Caco-2 (cell line): ENCODE data around the gene NUMBL. TPM values are rescaled to one million over a fixed set of nuclear protein-coding genes. Genes with fewer than 3 reads are reported as not detected.
A peak's percentile ranks its signal among the peaks of the same experiment; 100 is the strongest.

Source experiments
- BruUV-seq: library from RNA; stranded (reverse); fragments of 400-500 nt; replicated peaks from 2 replicates; lab custom pipeline; 2021; lab: Mats Ljungman, UMichigan
- CTCF ChIA-PET: fragments of 300-600 bp; sonication (Branson Sonifier 250); formaldehyde crosslinking; loops from one replicate; lab custom pipeline; 2022; ENCODE audit warnings: antibody characterized with exemption; lab: Charles Lee
- POLR2A ChIA-PET: fragments of 300-600 bp; sonication (Branson Sonifier 250); formaldehyde crosslinking; loops from one replicate; lab custom pipeline; 2022; ENCODE audit warnings: antibody characterized with exemption; lab: Charles Lee
- DNase-seq, 2 experiments: peaks; one replicate each; pipeline versions ENCODE4 v3.0.0 to v3.0.0-alpha.2; 2020 to 2022
- H3K27me3 ChIP-seq: replicated peaks from 2 replicates; pipeline ENCODE4 v1.6.0; 2011; ENCODE audit warnings: low read length; ENCODE audit not compliant: control insufficient read depth, insufficient read depth
- H3K36me3 ChIP-seq: 2 replicates; pipeline ENCODE4 v1.5.1; 2011; ENCODE audit warnings: low read length; ENCODE audit not compliant: control insufficient read depth, insufficient read depth
- H3K4me1 ChIP-seq: fragments of 250-450 bp; sonication (Bioruptor Pico); 2 replicates; pipeline ENCODE4 v1.5.1; 2020; ENCODE audit warnings: mild to moderate bottlenecking
- H3K4me3 ChIP-seq: 2 replicates; pipeline ENCODE4 v1.5.1; 2011; ENCODE audit warnings: low read depth, mild to moderate bottlenecking, control low read depth, low read length
- H3K9me3 ChIP-seq: fragments of 250-450 bp; sonication (Bioruptor Pico); 2 replicates; pipeline ENCODE4 v1.5.1; 2020; ENCODE audit warnings: mild to moderate bottlenecking, moderate library complexity
- H3K27ac Mint-ChIP-seq: one replicate; pipeline ENCODE4 v1.8.0; 2022; ENCODE audit warnings: mixed read lengths; ENCODE audit not compliant: unreplicated experiment
- H3K27me3 Mint-ChIP-seq: one replicate; pipeline ENCODE4 v1.8.0; 2022; ENCODE audit warnings: mixed read lengths; ENCODE audit not compliant: insufficient read depth, unreplicated experiment
- H3K36me3 Mint-ChIP-seq: one replicate; pipeline ENCODE4 v1.8.0; 2022; ENCODE audit warnings: mild to moderate bottlenecking, mixed read lengths; ENCODE audit not compliant: insufficient read depth, unreplicated experiment
- H3K4me1 Mint-ChIP-seq: one replicate; pipeline ENCODE4 v1.8.0; 2022; ENCODE audit warnings: low read depth, mixed read lengths; ENCODE audit not compliant: unreplicated experiment
- H3K4me3 Mint-ChIP-seq: one replicate; pipeline ENCODE4 v1.8.0; 2022; ENCODE audit warnings: mild to moderate bottlenecking, moderate library complexity, mixed read lengths; ENCODE audit not compliant: unreplicated experiment
- H3K9me3 Mint-ChIP-seq: one replicate; pipeline ENCODE4 v1.8.0; 2022; ENCODE audit warnings: mixed read lengths; ENCODE audit not compliant: unreplicated experiment
- CTCF ChIP-seq, 2 experiments: fragments of 200-600 bp in 1 of 2; IDR thresholded peaks; 1 replicate in 1 of 2; 2 replicates in 1 of 2; pipeline versions ENCODE4 v1.5.1 to v1.8.0; 2011 to 2022; ENCODE audit warnings: antibody characterized with exemption in 1 of 2, control low read depth in 1 of 2, inconsistent platforms in 1 of 2, low read depth in 1 of 2, low read length in 1 of 2, mild to moderate bottlenecking in 1 of 2, moderate library complexity in 1 of 2; ENCODE audit not compliant: insufficient read depth in 1 of 2, severe bottlenecking in 1 of 2, unreplicated experiment in 1 of 2
- intact Hi-C: fragments of 100-400 bp; cut with micrococcal nuclease; formaldehyde crosslinking; loops from one replicate; pipeline ENCODE4 v1.10.0; 2022; ENCODE audit not compliant: unreplicated experiment
- total RNA-seq: library from RNA; stranded (reverse); gene quantifications from 2 replicates; pipeline ENCODE4 v1.2.3, GENCODE V29; 2022

Gene NUMBL
- total RNA-seq, 1 experiment from 2014 or later, result 22.0 TPM

- H3K4me1 ChIP-seq, result peaks cover 6% of the 10 kb centered on the region; the same call in 1 of the 2 replicates
- peak overlapping the region; percentile 84 for H3K4me3 Mint-ChIP-seq
- peaks cover 75% of the 10 kb centered on the region for H3K36me3 Mint-ChIP-seq
- TF ChIP-seq CTCF (IDR thresholded peaks at IDR 0.05; ENCODE audit: insufficient read depth in 1 of 2, low read depth in 1 of 2, low read length in 1 of 2, severe bottlenecking in 1 of 2, unreplicated experiment in 1 of 2), result no peak
- H3K4me1 Mint-ChIP-seq, result peaks cover 18% of the 10 kb centered on the region
- H3K9me3 Mint-ChIP-seq, result no peaks in the 10 kb centered on the region
- H3K4me3 ChIP-seq, result peak overlapping the region; percentile 71
- peaks cover 7% of the 10 kb centered on the region for H3K36me3 ChIP-seq
- H3K27ac Mint-ChIP-seq, result peak overlapping the region; percentile 93
- intact Hi-C loops, result loop anchor here (2.0 kb wide), 1 partner anchor 544 kb away; no protein-coding TSS in a partner anchor
- no peaks in the 10 kb centered on the region for H3K27me3 ChIP-seq
- CTCF ChIA-PET, result no interaction called here
- H3K27me3 Mint-ChIP-seq, result no peaks in the 10 kb centered on the region
- POLR2A ChIA-PET, result interaction anchor here (0.6 to 1.5 kb wide), 7 partner anchors 9 to 59 kb away, joined by 3 to 21 read pairs (median 5); partner anchors contain the start of genes ACTMAP, RAB4B and SNRPA
- no TSS peak for BruUV-seq
- peak; percentile 97 for DNase-seq
- H3K9me3 ChIP-seq, result no peaks in the 10 kb centered on the region
Measured at GRCh38 chr19:40718774-40719391, 28.4 kb upstream of the NUMBL start.

- no peaks in the 10 kb centered on the region for H3K9me3 Mint-ChIP-seq
Measured at GRCh38 chr19:40717880-40718773, 27.7 kb upstream of the NUMBL start.

More at GRCh38 chr19:40717880-40718773, 27.7 kb upstream of the NUMBL start:
- no peaks in the 10 kb centered on the region for H3K27me3 Mint-ChIP-seq
- Histone ChIP-seq H3K9me3 (no peaks in the 10 kb centered on the region), H3K27me3 (no peaks in the 10 kb centered on the region), H3K36me3 (peaks cover 4% of the 10 kb centered on the region; the same call in 1 of the 2 replicates), H3K4me3 (peak overlapping the region; percentile 71), H3K4me1 (peaks cover 6% of the 10 kb centered on the region; the same call in 1 of the 2 replicates)
- H3K36me3 Mint-ChIP-seq, result peaks cover 73% of the 10 kb centered on the region
- peak overlapping the region; percentile 84 for H3K4me3 Mint-ChIP-seq
- POLR2A ChIA-PET, result interaction anchor here (0.6 to 2.4 kb wide), 14 partner anchors 10 to 81 kb away, joined by 3 to 33 read pairs (median 5); partner anchors contain the start of genes ACTMAP, EGLN2, NUMBL and RAB4B
- TF ChIP-seq CTCF (IDR thresholded peaks at IDR 0.05; ENCODE audit: insufficient read depth in 1 of 2, low read depth in 1 of 2, low read length in 1 of 2, severe bottlenecking in 1 of 2, unreplicated experiment in 1 of 2), result no peak
- intact Hi-C loops, result loop anchor here (2.0 kb wide), 2 partner anchors 81 to 545 kb away; partner anchors contain the start of gene EGLN2
- peak; percentile 52 to 55 for DNase-seq
- TSS peak; percentile 9 for BruUV-seq
- H3K4me1 Mint-ChIP-seq, result peaks cover 18% of the 10 kb centered on the region
- peak overlapping the region; percentile 93 for H3K27ac Mint-ChIP-seq
- CTCF ChIA-PET, result interaction anchor here (0.6 to 1.4 kb wide), 2 partner anchors 15 to 24 kb away, joined by 3 read pairs; no protein-coding TSS in a partner anchor
